ELR (cell line): ENCODE results near the gene GLS.

Source experiments
- DNase-seq: peaks from one replicate; pipeline ENCODE4 v3.0.0-alpha.2; 2015; ENCODE audit warnings: low read depth

Gene GLS

GRCh38 chr2:190887089-190887488, 6.5 kb downstream of the GLS start:
- DNase-seq = peak; percentile 64

GRCh38 chr2:190888449-190888848, 7.8 kb downstream of the GLS start:
- DNase-seq = no peak

GRCh38 chr2:190889175-190889943, 8.7 kb downstream of the GLS start:
- DNase-seq = no peak

GRCh38 chr2:190891372-190891771, 10.8 kb downstream of the GLS start:
- no peak for DNase-seq

GRCh38 chr2:190891889-190892288, 11.3 kb downstream of the GLS start:
- no peak for DNase-seq

GRCh38 chr2:190893157-190893556, 12.5 kb downstream of the GLS start:
- no peak for DNase-seq

- no peak for DNase-seq
These were observed 15.9 kb downstream of the GLS start for GRCh38 chr2:190896477-190896876.

- DNase-seq = no peak
These were observed 23.3 kb downstream of the GLS start for GRCh38 chr2:190903693-190904450.

GRCh38 chr2:190904640-190905261, 24.1 kb downstream of the GLS start:
- no peak for DNase-seq

GRCh38 chr2:190908532-190908931, 27.9 kb downstream of the GLS start:
- no peak for DNase-seq

- DNase-seq = no peak
These were observed 29.1 kb downstream of the GLS start for GRCh38 chr2:190909680-190910079.

GRCh38 chr2:190910341-190911136, 29.9 kb downstream of the GLS start:
- DNase-seq = peak; percentile 63

- peak; percentile 62 for DNase-seq
These were observed 31.2 kb downstream of the GLS start for GRCh38 chr2:190911813-190912212.

- peak; percentile 38 for DNase-seq
These were observed 32.1 kb downstream of the GLS start for GRCh38 chr2:190912726-190913125.

- no peak for DNase-seq
These were observed 33.1 kb downstream of the GLS start for GRCh38 chr2:190913725-190914124.

GRCh38 chr2:190916829-190917228, 36.2 kb downstream of the GLS start:
- DNase-seq = no peak

- no peak for DNase-seq
These were observed 39.5 kb downstream of the GLS start for GRCh38 chr2:190920085-190920484.

GRCh38 chr2:190922376-190922775, 41.8 kb downstream of the GLS start:
- no peak for DNase-seq

GRCh38 chr2:190927301-190927700, 46.7 kb downstream of the GLS start:
- DNase-seq = no peak

GRCh38 chr2:190929919-190930318, 49.3 kb downstream of the GLS start:
- DNase-seq = no peak

- DNase-seq = no peak
These were observed 49.8 kb downstream of the GLS start for GRCh38 chr2:190930411-190930810.

GRCh38 chr2:190932514-190932913, 51.9 kb downstream of the GLS start:
- DNase-seq = no peak
